Measurements from ENCODE around the gene MTMR6. TPM values are rescaled to one million over a fixed set of nuclear protein-coding genes. Genes with fewer than 3 reads are reported as not detected.

Gene MTMR6
- total RNA-seq, 1 experiment from 2014 or later = 9.7 TPM

DNA sequence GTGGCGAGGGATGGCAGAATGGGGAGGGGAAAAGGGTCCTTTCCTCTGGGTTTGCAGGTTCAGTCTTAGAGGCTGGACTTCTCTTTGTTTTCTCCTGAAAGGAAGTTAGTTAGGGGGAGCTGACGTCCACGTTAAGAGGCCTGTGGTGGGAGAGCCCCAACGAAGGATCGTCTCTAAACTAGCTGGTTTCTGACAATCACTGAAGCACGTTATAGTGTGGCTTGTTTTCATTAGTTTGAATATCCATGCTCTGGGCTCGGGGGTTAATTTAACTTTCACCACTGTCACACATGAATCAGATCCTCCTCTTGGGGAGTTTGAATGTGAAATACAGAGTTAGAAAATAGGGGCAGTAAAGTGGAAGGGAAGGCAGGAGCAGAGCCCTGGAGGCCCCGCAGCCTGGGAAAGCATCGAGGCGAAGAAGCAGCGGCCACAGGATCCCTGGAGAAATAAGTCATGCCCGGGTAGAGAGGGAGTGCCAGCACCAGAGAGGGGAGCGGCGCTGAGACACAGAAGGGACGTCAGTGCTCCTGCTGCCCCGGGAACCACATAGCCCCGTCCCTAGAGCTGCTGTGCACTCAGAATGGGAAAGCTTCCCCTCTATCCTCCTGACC, 84.1 kb downstream of the MTMR6 start:
- Histone ChIP-seq H3K27ac (ENCODE audit: low read length) (no peak overlapping the region), H3K36me3 (ENCODE audit: control insufficient read depth, insufficient read depth, low read length) (no peaks in the 10 kb centered on the region), H3K27me3 (ENCODE audit: control insufficient read depth, insufficient read depth, low read length) (no peaks in the 10 kb centered on the region), H3K4me1 (ENCODE audit: control insufficient read depth, insufficient read depth, low read length) (no peaks in the 10 kb centered on the region), H3K4me3 (ENCODE audit: low read depth in 2 of 2, low read length in 2 of 2) (no peak overlapping the region), H3K9me3 (ENCODE audit: control insufficient read depth, insufficient read depth, low read depth, low read length) (no peaks in the 10 kb centered on the region)
- ATAC-seq = no peak
- in situ Hi-C loops (cut with HindIII; ENCODE audit: low pct_unique_long_range_greater_than_20kb, low sequenced_read_pairs) = no loop called here
- intact Hi-C loops (cut with micrococcal nuclease; ENCODE audit: unreplicated experiment) = no loop called here
- POLR2A ChIA-PET = no interaction called here
- no peak for DNase-seq (ENCODE audit: low read depth, low spot score)
- no TSS peak for BruUV-seq (replicated peaks)
- TF ChIP-seq SIN3A (IDR thresholded peaks at IDR 0.05; ENCODE audit: borderline replicate concordance, insufficient read depth, low read depth, low read length) (no peak), TCF7L2 (IDR thresholded peaks at IDR 0.05; ENCODE audit: low read depth, low read length) (no peak), POLR2AphosphoS5 (IDR thresholded peaks at IDR 0.05; ENCODE audit: low read depth, low read length) (no peak)
- TF ChIP-seq, protein P1, sequence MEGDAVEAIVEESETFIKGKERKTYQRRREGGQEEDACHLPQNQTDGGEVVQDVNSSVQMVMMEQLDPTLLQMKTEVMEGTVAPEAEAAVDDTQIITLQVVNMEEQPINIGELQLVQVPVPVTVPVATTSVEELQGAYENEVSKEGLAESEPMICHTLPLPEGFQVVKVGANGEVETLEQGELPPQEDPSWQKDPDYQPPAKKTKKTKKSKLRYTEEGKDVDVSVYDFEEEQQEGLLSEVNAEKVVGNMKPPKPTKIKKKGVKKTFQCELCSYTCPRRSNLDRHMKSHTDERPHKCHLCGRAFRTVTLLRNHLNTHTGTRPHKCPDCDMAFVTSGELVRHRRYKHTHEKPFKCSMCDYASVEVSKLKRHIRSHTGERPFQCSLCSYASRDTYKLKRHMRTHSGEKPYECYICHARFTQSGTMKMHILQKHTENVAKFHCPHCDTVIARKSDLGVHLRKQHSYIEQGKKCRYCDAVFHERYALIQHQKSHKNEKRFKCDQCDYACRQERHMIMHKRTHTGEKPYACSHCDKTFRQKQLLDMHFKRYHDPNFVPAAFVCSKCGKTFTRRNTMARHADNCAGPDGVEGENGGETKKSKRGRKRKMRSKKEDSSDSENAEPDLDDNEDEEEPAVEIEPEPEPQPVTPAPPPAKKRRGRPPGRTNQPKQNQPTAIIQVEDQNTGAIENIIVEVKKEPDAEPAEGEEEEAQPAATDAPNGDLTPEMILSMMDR (IDR thresholded peaks at IDR 0.05) = no peak
- TF ChIP-seq, protein P2, sequence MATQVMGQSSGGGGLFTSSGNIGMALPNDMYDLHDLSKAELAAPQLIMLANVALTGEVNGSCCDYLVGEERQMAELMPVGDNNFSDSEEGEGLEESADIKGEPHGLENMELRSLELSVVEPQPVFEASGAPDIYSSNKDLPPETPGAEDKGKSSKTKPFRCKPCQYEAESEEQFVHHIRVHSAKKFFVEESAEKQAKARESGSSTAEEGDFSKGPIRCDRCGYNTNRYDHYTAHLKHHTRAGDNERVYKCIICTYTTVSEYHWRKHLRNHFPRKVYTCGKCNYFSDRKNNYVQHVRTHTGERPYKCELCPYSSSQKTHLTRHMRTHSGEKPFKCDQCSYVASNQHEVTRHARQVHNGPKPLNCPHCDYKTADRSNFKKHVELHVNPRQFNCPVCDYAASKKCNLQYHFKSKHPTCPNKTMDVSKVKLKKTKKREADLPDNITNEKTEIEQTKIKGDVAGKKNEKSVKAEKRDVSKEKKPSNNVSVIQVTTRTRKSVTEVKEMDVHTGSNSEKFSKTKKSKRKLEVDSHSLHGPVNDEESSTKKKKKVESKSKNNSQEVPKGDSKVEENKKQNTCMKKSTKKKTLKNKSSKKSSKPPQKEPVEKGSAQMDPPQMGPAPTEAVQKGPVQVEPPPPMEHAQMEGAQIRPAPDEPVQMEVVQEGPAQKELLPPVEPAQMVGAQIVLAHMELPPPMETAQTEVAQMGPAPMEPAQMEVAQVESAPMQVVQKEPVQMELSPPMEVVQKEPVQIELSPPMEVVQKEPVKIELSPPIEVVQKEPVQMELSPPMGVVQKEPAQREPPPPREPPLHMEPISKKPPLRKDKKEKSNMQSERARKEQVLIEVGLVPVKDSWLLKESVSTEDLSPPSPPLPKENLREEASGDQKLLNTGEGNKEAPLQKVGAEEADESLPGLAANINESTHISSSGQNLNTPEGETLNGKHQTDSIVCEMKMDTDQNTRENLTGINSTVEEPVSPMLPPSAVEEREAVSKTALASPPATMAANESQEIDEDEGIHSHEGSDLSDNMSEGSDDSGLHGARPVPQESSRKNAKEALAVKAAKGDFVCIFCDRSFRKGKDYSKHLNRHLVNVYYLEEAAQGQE (IDR thresholded peaks at IDR 0.05; ENCODE audit: insufficient read depth in 1 of 2, low read depth in 2 of 2, low read length in 1 of 2) = no peak
- CTCF ChIA-PET = no interaction called here

DNA sequence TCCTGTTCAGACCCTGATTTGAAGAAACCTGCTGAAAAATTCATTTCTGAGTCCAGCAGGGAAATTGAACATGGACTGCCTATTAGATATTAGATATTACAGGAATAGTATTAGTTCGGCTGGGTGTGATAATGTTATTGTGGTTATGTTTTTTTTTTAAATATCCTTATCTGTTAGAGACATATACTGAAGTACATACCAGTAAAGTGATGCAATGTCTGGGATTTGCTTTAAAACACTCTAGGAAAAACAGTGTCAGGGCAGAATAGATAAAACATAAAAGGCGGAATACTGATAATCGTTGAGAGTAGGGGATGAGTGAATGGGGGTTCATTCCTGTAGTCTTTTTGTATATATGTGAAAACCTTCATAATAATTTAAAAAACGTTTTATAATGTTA, 86.5 kb downstream of the MTMR6 start:
- Histone ChIP-seq H3K9me3 (ENCODE audit: control insufficient read depth, insufficient read depth, low read depth, low read length) (no peaks in the 10 kb centered on the region), H3K4me3 (ENCODE audit: low read depth in 2 of 2, low read length in 2 of 2) (no peak overlapping the region), H3K4me1 (ENCODE audit: control insufficient read depth, insufficient read depth, low read length) (no peaks in the 10 kb centered on the region), H3K36me3 (ENCODE audit: control insufficient read depth, insufficient read depth, low read length) (no peaks in the 10 kb centered on the region), H3K27me3 (ENCODE audit: control insufficient read depth, insufficient read depth, low read length) (no peaks in the 10 kb centered on the region), H3K27ac (ENCODE audit: low read length) (no peak overlapping the region)
- ChIA-PET CTCF (no interaction called here), POLR2A (interaction anchor here (0.6 kb wide), 1 partner anchor 45 kb away, joined by 5 read pairs; no protein-coding TSS in a partner anchor)
- BruUV-seq (replicated peaks) = no TSS peak
- ATAC-seq (no peak), DNase-seq (ENCODE audit: low read depth, low spot score) (no peak)
- in situ Hi-C loops (cut with HindIII; ENCODE audit: low pct_unique_long_range_greater_than_20kb, low sequenced_read_pairs) = no loop called here
- TF ChIP-seq TCF7L2 (IDR thresholded peaks at IDR 0.05; ENCODE audit: low read depth, low read length) = no peak
- TF ChIP-seq, protein P2 (IDR thresholded peaks at IDR 0.05; ENCODE audit: insufficient read depth in 1 of 2, low read depth in 2 of 2, low read length in 1 of 2) = no peak
- TF ChIP-seq, protein P1 (IDR thresholded peaks at IDR 0.05) = no peak
- no peak for TF ChIP-seq POLR2AphosphoS5 (IDR thresholded peaks at IDR 0.05; ENCODE audit: low read depth, low read length)
- intact Hi-C loops (cut with micrococcal nuclease; ENCODE audit: unreplicated experiment) = no loop called here

Measured in Panc1 (cell line).